Cardiac muscle cell (in vitro differentiated cells and primary cell): Measurements from ENCODE around the gene KATNA1. TPM values are rescaled to one million over a fixed set of nuclear protein-coding genes. Genes with fewer than 3 reads are reported as not detected.

Experiments used
- DNase-seq, 2 donors: peaks; one replicate each; pipeline versions ENCODE4 v3.0.0 to v3.0.0-alpha.2; 2010 to 2017; ENCODE audit warnings: low read depth in 1 of 2, low spot score in 1 of 2
- H3K27ac ChIP-seq: fragments of 200-600 bp; sonication (generic); 2 replicates; pipeline ENCODE4 v1.5.1; 2016
- H3K27me3 ChIP-seq: fragments of 200-600 bp; sonication (generic); 2 replicates; pipeline ENCODE4 v1.6.0; 2016; ENCODE audit warnings: control low read depth
- H3K36me3 ChIP-seq: fragments of 200-600 bp; sonication (generic); 2 replicates; pipeline ENCODE4 v1.5.1; 2016; ENCODE audit warnings: control low read depth
- H3K4me1 ChIP-seq: fragments of 200-600 bp; sonication (generic); 2 replicates; pipeline ENCODE4 v1.8.1; 2017; ENCODE audit warnings: low read depth, mild to moderate bottlenecking, mixed run types
- H3K4me3 ChIP-seq: fragments of 200-600 bp; sonication (generic); 2 replicates; pipeline ENCODE4 v1.5.1; 2016; ENCODE audit warnings: mild to moderate bottlenecking
- H3K9me3 ChIP-seq: fragments of 200-600 bp; sonication (generic); 2 replicates; pipeline ENCODE4 v1.5.1; 2017; ENCODE audit warnings: low read depth, mild to moderate bottlenecking, control low read depth
- polyA plus RNA-seq: library from polyadenylated mRNA; unstranded; fragments of >200 nt; fragmentation: Nextera tagmentation; extraction: Ambion mirVana; gene quantifications from 2 replicates; pipeline ENCODE4 v1.2.1, GENCODE V29; 2016
- total RNA-seq: library from RNA; depleted of rRNA; stranded (reverse); fragments of >200 nt; gene quantifications from 2 replicates; pipeline ENCODE4 v1.2.3, GENCODE V29; 2016
- TF ChIP-seq, protein P1 (sequence below): IDR thresholded peaks from 2 replicates; pipeline ENCODE4 v1.5.1; 2012; ENCODE audit warnings: low read depth, mild to moderate bottlenecking, low read length

KATNA1 gene
- 11.5 and 16.1 TPM in 2 replicates for total RNA-seq
- polyA plus RNA-seq = 22.5 and 34.9 TPM in 2 replicates

DNA sequence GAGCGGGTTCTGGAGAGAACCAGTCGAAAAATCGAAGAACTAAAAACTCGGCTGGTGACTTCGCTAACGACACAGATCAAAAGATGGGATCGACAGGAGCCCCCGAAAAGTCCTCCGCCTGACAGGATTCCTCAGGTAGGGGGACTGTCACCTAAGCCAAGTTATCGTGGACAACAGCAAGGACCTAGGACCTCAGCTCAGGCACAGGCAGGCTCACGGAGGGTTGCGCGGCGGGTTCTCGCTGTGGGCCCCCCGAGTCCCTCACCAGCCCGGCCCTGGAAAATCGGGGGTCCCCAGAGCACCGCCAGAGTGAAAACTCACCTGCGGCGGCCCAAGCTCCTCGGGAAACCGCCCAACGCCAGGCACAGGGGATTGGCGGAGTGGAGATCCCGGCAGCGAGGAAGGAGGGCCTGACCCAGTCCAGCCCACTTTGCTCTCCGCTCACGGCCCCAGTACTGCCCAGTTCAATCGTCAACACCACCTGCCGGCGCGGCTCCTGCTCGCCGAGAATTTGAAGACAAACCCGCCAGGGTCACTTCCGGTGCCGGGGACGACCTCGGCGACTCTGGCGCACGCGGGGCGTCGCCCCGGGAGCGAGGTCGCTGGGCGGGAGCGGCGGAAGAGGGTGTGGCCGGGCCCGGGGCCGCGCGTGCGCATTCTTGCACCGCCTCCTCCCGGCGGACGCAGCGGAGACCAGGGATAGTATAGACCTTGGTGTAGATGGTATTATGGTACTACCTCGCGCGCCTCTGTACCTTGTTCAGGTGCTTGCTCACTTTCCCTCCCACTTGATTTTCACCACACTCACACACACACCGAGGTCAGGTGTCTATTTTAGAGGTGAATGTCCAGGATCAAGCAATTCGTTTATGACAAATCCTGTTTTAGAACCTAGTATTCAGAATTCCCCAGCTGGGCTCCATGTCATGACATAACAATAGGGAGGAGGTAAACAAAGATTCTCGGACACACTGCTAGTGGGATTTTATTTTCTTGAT is at the start of gene KATNA1:
TSS of gene KATNA1 (minus strand) at position 567 of the 998 bp plus-strand sequence. CDS start 10,167 bp downstream, outside the sequence.
- peak; percentile 77 to 92 for DNase-seq
- Histone ChIP-seq H3K27ac (peak within 1 kb of the TSS; percentile 81), H3K27me3 (no peaks in the 10 kb centered on the region), H3K4me1 (no peaks in the 10 kb centered on the region), H3K9me3 (no peaks in the 10 kb centered on the region), H3K4me3 (peak within 1 kb of the TSS; percentile 64), H3K36me3 (no peaks in the 10 kb centered on the region)
- TF ChIP-seq, protein P1, sequence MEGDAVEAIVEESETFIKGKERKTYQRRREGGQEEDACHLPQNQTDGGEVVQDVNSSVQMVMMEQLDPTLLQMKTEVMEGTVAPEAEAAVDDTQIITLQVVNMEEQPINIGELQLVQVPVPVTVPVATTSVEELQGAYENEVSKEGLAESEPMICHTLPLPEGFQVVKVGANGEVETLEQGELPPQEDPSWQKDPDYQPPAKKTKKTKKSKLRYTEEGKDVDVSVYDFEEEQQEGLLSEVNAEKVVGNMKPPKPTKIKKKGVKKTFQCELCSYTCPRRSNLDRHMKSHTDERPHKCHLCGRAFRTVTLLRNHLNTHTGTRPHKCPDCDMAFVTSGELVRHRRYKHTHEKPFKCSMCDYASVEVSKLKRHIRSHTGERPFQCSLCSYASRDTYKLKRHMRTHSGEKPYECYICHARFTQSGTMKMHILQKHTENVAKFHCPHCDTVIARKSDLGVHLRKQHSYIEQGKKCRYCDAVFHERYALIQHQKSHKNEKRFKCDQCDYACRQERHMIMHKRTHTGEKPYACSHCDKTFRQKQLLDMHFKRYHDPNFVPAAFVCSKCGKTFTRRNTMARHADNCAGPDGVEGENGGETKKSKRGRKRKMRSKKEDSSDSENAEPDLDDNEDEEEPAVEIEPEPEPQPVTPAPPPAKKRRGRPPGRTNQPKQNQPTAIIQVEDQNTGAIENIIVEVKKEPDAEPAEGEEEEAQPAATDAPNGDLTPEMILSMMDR = no peak

DNA sequence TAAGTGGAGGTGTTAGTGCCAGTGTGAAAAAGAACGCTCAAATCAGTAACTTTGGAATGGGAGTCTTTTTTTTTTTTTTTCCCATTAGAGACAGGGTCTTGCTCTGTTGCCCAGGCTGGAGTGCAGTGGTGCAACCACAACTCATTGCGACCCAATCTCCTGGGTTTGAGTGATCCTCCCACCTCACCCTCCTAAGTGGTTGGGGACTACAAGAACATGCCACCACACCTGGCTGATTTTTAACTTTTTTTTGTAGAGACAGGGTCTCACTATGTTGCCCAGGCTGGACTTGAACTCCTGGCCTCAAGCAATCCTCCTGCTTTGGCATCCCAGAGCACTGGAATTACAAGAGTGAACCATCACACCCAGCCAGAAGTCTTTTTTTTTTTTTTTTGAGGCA is 49.7 kb upstream of the KATNA1 start:
- no peaks in the 10 kb centered on the region for H3K4me1 ChIP-seq
- H3K9me3 ChIP-seq = no peaks in the 10 kb centered on the region
- no peak for DNase-seq
- H3K36me3 ChIP-seq = peaks cover 3% of the 10 kb centered on the region
- H3K27ac ChIP-seq = no peak overlapping the region
- no peaks in the 10 kb centered on the region for H3K27me3 ChIP-seq
- no peak overlapping the region for H3K4me3 ChIP-seq
- TF ChIP-seq, protein P1 = no peak

DNA sequence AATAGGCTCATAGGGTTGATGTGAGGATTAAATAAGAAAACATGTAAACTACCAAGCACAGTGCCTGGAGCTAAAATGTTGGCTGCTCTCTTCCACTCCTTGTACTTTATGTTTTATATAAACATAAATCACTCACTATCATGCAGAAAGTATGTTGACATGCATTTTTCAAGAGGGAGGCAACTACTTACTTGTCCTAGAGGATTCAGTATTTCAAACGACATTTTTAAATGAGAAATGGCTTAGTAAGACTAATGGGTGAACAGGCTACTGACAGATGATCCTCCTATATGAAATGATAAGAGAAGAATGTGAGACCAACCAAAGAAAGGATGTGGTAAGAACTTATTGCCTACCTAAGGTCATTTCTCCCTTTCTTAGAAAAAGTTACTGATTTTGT is 48.4 kb upstream of the KATNA1 start:
- Histone ChIP-seq H3K9me3 (no peaks in the 10 kb centered on the region), H3K4me3 (no peak overlapping the region), H3K27me3 (no peaks in the 10 kb centered on the region), H3K36me3 (peaks cover 3% of the 10 kb centered on the region), H3K4me1 (no peaks in the 10 kb centered on the region), H3K27ac (no peak overlapping the region)
- TF ChIP-seq, protein P1 = no peak
- peak in 1 of 2 donors; percentile 20 for DNase-seq

DNA sequence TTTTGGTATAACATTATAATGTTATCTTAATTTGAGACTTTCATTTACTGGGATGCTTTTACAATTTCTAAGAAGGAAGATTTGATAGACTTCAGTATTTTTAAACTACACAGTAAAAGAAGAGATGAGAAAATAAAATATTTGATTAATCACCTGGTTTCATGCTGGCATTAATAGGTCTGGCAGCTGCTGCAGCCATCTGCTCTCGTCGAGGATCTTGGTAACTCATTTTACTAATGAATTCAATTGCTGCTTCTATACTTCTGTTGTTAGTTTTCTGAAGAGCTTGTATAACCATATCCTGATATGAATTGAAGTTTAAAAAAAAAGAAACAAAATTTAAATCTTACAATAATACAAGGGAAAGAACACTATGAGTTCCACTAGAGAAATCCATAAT is 46.4 kb upstream of the KATNA1 start:
- Histone ChIP-seq H3K27ac (no peak overlapping the region), H3K4me3 (no peak overlapping the region), H3K9me3 (no peaks in the 10 kb centered on the region), H3K4me1 (no peaks in the 10 kb centered on the region), H3K27me3 (no peaks in the 10 kb centered on the region), H3K36me3 (peaks cover 3% of the 10 kb centered on the region)
- DNase-seq = no peak
- TF ChIP-seq, protein P1 = no peak

DNA sequence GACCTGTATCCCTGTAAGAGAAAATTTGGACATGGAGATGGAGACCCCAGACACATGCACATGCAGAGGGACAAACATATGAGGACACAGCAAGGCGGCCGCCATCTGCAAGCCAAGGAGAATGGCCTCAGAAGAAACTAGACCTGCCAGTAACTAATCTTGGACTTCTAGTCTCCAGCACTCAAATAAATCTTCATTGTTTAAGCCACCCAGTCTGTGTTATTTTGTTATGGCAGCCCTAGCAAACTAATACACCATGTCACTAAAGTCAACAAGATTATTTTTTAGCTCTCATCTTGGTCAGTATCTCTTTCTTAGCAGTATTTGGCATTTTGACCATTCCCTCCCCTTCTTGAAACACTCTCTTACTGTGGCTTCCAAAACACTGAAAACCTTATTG is 42.7 kb upstream of the KATNA1 start:
- Histone ChIP-seq H3K27me3 (no peaks in the 10 kb centered on the region), H3K27ac (no peak overlapping the region), H3K36me3 (peaks cover 3% of the 10 kb centered on the region), H3K9me3 (no peaks in the 10 kb centered on the region), H3K4me1 (no peaks in the 10 kb centered on the region), H3K4me3 (no peak overlapping the region)
- TF ChIP-seq, protein P1 = no peak
- DNase-seq = no peak
